Omental fat pad (tissue), 4 donors: ENCODE data around the gene DEDD2. TPM values are rescaled to one million over a fixed set of nuclear protein-coding genes. Genes with fewer than 3 reads are reported as not detected.

ENCODE experiments used
- ATAC-seq: fragments of 150-250 bp; one replicate; pipeline ENCODE4 v1.9.1; 2016; ENCODE audit warnings: mild to moderate bottlenecking, moderate library complexity; ENCODE audit not compliant: low FRiP score
- DNase-seq: peaks from one replicate; pipeline ENCODE4 v3.0.0-alpha.2; 2019; ENCODE audit warnings: low spot score
- total RNA-seq, 4 donors: library from RNA; depleted of rRNA; stranded (reverse); fragments of >200 nt; gene quantifications; one replicate each; pipeline ENCODE4 v1.1.0, GENCODE V29; 2016
- TF ChIP-seq, protein P1 (sequence below), 3 donors: fragments of 450-650 bp; IDR thresholded peaks; one replicate each; pipeline ENCODE4 v1.5.1; 2016 to 2017; ENCODE audit warnings: antibody characterized with exemption in 3 of 3, mild to moderate bottlenecking in 3 of 3, moderate library complexity in 2 of 3

Gene DEDD2
- total RNA-seq, 4 donors from 2014 or later, result 22.0 to 59.3 (median 29.9) TPM

DNA sequence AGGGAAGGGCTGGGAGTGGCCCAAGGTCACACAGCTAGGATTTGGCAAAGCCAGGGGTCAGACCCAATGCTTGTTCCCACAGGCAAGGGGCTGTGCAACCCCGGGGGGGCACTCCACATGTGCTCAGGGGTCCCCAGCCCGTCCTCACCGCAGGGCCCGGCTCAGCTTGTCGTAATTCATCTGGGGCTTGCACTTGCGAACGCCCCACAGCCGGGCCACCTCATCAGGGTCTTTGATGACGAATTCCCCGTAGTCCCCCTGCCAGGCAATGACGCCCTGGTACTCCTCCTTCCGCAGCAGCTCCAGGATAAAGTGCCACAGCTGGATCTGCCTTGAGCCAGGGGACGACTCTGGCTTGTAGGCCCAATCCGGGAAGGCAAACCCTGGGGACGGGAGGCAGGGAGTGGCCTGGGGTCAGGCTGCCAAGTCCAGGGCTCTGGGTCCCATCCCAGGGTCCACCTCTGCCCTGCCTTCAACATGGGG is 32.7 kb upstream of the DEDD2 start:
- no peak for ATAC-seq
- DNase-seq, result no peak
- TF ChIP-seq, protein P1, sequence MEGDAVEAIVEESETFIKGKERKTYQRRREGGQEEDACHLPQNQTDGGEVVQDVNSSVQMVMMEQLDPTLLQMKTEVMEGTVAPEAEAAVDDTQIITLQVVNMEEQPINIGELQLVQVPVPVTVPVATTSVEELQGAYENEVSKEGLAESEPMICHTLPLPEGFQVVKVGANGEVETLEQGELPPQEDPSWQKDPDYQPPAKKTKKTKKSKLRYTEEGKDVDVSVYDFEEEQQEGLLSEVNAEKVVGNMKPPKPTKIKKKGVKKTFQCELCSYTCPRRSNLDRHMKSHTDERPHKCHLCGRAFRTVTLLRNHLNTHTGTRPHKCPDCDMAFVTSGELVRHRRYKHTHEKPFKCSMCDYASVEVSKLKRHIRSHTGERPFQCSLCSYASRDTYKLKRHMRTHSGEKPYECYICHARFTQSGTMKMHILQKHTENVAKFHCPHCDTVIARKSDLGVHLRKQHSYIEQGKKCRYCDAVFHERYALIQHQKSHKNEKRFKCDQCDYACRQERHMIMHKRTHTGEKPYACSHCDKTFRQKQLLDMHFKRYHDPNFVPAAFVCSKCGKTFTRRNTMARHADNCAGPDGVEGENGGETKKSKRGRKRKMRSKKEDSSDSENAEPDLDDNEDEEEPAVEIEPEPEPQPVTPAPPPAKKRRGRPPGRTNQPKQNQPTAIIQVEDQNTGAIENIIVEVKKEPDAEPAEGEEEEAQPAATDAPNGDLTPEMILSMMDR (IDR thresholded peaks at IDR 0.05), result no peak

DNA sequence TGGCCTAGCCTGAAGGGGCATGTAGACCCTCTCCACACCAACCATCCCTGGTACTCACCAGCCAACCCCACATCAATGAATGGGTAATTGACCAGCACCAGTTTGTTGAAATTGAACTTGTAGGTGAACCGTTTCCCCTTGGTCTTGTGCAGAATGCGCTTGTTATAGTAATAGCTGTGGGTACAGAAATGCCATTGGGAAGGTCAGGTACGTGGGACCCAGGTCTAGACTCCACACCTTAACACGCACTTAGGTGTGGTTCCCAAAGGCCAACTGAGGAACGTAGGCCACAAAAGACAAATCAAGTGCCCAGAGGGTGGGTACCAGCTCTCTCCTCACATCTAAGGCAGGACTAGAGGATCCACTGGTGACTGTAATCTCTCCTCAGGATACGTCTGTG is 32.3 kb upstream of the DEDD2 start:
- DNase-seq, result no peak
- TF ChIP-seq, protein P1 (IDR thresholded peaks at IDR 0.05), result no peak
- no peak for ATAC-seq

DNA sequence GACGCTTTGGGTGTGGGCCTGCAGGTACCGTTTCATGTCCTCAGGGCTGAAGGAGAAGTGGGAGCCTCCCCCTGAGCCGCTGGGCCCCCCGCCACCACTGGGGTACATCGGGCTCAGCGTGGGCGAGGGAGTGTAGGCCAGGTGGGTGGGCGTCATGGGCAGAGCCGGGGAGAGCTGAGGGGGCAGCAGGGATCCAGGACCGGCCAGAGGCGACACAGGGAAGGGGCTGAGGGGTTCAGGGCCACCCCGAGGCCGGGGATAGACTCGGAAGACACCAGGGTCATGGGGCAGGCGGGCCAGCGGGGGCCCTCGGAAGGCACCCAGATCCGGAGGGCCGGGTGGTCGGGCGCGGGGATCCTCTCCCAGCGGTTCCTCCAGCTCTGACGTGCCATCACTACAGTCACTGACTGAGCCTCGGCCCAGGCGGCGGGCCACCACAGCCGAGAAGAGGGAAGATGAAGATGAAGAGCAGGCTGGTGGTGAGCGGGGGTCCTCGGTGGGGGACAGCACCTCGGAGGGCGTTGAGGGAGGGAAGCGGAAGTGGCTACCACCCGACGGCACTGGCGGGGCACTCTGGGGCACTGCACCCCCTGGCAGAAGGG is 31.8 kb upstream of the DEDD2 start:
- DNase-seq, result no peak

DNA sequence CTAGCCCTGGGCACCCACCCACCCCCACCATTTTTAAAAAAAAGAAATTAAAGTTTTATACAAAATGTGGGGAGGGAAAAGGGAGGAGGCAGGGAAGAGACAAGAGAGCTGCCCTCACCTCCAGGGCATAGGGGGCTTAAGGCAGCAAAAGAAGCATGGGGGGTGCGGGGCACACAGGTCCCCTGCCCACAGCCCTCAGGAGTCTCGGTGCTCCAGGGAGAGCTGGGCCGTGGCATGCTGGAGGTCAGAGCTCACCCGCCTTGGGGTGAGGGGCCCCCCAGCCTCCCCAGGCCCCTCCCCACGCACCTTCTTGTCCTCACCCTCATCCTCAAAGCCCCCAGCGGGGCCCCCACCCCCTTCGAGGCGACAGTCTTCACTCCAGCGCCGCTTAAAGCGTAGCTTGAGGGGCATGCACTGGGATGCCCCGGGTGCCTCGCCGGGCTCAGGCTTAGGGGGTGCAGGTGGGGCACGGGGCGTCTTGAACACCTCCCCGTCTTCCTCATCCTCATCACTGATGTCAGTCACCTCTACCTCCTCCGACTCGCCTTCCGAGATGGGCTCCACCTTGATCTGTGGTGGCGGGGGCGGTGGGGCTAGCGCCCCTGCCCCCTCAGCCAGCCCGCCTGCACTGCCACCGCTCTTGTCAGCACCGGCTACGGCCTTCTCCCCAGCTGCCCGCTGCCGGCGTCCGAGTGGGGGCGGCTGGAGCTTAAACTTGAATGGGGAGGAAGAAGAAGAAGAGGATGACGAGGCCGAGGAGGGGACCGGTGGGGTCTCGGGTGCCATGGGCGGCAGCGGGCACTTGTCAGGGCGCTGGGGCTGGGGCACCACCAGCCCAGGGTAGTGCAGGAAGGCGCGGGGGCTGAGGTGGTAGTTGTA is 31.0 kb upstream of the DEDD2 start:
- DNase-seq, result no peak
- no peak for ATAC-seq
- TF ChIP-seq, protein P1 (IDR thresholded peaks at IDR 0.05), result no peak

More for the DNA sequence above, 31.8 kb upstream of the DEDD2 start:
- TF ChIP-seq, protein P1 (IDR thresholded peaks at IDR 0.05), result no peak
- no peak for ATAC-seq

DNA sequence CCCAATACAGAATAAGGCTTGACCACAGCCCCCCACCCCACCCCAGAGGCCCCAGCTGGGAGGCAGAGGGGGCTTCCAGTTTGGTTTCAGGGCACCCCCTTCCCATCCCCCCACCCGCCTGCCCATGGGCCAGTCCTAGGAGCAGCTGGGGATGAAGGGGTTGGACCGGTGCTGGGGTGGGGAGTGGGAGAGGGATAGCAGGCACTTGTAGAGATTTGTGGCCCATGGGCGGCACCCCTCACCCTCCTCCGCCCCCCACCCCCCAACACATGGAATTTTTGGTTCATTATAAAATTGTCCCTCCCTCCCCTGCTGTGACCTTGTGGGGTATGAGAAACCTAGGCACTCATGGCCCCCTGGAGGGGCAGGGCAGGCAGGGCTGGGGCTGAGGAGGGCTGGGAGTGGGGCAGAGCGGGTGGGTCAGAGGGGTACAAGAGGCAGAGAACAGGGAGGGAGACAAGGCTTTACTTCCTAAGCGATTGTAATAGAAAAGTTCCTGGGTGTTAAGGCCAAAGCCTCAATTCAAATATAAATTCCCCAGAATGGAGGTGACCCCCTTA is 30.2 kb upstream of the DEDD2 start:
- TF ChIP-seq, protein P1 (IDR thresholded peaks at IDR 0.05), result no peak
- DNase-seq (no peak), ATAC-seq (no peak)

DNA sequence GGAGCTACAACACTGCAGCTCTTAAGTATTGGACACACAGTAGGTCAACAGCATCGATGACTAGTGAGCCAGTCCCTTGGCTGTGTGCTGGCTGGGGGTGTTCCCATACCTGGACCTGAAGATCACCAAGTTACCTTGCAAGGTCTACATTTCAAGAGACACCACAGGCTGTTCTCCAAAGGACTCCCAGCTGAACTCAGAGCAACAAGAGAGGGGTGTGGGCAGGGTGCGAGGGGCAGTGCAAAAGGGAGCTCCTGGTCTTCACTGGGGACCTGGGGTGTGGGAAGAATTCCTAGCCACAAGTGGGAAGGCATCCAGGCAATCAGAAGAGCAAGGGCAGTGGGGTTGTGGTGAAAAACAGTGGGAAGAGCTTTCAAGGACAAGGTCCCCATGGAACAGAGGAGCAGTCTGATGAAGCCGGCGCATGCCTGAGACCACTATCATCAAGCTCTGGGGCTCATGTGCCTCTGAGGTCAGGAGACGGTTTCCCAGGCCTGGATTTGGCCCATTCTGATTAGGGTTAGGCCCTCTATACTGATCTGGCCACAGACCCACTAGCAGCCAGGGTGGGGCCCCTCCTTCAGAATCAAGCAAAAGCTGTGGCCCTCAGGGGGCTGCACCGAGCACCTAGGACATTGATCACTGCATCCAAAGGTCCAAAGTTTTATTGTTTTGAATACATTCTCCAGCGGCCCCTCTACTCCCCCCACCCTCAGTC is 29.6 kb upstream of the DEDD2 start:
- TF ChIP-seq, protein P1 (IDR thresholded peaks at IDR 0.05), result no peak
- ATAC-seq (no peak), DNase-seq (no peak)
